ENCODE results near the gene RND3.

The RND3 gene

GRCh38 chr2:150491943-150492342, 4.5 kb upstream of the RND3 start:
- no peak for DNase-seq

DNA sequence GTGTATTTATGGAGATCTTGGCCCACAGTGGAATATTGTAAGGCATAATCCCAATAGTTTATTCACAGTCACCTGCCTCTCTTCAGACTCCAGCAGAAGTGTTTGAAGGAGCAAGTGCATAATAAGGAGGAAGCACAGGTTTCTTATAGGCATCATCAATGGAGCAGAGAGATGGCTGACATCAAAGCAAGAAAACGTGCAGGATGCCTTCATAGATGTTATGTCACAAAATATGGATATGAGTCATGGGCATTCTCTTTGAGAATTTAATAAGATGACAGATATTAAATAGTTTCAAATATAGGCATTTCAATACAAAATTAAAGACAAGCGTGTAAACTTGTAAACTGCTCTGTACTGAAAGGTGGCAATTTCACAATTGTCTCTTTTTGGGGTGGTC, 4.0 kb upstream of the RND3 start:
- DNase-seq: no peak

DNA sequence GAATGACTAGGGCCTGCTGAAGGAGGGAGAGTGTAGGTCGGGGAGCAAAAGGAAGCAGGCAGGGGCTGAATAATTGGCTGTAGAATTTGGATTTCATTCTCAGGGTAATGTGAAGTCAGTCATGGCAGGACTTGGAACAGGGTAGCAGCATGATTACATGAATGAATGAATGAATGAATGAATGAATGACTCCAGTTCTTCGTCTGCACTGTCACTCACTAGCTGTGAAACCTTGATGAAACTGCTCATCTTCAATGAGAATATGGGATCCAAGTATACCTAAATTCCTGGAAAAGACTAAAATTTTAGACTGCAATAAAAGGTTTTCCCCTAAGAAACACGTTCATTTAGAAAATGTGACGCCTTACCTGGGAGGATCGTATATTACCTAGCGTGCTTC, 3.0 kb upstream of the RND3 start:
- no peak for DNase-seq

- DNase-seq: peak; percentile 33
These were observed 655 bp downstream of the RND3 start for GRCh38 chr2:150486539-150487484.

DNA sequence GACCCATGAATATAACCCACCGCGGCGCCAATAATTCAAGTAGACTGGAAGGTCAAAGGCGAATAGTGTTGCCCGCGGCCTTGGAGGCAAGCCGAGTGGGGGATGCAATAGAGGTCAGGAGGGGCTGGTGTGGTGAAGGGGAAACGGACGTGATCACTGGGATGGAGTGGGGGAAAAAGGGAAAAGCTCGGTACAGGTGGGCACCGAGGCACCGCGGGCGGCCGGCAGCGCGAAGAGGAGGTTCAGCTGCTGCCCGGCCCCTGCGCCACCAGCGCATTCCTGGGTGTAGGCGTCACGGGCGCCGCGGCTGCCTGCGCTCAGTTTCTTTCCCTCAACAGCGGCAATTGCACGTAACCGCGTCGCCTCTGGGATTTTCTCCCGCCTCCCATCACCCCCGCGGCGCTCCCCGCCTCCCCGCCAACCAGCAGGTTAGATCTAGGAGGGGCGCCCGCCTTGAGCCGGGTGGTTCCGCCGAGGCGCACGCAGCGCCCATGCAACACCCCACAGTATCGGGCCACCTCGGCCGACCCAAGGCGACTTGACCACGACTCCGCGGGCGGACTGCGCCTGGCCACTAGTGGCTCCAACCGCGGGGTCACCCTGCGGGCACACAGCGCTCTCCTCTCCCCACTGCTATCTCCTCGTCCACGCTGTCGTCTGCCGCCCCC, 1.5 kb downstream of the RND3 start:
- peak; percentile 38 for DNase-seq

GRCh38 chr2:150485114-150485870, 2.2 kb downstream of the RND3 start:
- DNase-seq: peak; percentile 84

DNA sequence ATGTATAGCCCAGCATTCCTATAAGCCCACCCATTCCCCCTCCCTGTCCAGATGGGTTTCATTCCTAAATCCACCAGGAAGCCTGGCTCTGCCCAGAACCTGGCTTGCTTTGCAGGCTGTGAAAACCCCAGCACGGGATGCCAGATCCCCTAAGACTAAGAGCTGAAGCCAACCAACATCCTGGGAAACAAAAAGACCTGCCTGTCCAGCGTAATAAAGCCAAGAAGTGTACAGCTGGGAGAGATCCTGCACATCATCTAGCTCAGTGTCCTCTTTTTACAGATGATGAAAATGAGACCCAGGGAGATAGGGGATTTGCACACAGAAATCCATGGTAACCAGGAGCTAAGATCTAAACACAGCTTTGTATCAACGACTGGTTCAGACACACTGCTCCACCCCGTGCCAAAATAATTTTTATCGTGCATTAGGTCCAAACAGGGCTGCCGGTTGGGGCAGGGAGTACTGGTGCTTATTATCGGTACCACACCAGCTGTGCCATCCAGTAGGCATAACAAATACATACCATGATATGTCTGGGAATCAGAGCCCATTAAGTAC, 2.9 kb downstream of the RND3 start:
- DNase-seq: no peak

DNA sequence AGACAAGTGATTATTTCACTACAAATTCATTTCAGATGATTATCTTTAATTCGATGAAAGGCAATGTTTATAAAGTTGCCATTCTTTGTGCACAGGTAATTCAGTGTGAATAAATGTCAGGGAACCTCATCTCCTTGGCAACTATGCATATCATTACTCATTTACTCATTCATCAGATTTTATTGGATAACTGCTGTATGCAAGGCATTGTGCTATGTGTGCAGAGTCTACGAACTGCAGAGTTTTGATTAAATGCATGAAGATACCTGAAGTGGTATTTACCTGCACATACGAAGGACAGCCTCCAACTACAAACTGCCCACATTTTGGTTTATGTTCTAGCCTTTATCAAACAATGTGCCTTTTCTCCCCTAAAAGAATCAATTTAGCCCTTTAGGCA, 3.5 kb downstream of the RND3 start:
- DNase-seq: no peak

- no peak for DNase-seq
These were observed 3.9 kb downstream of the RND3 start for GRCh38 chr2:150483532-150483931.

DNA sequence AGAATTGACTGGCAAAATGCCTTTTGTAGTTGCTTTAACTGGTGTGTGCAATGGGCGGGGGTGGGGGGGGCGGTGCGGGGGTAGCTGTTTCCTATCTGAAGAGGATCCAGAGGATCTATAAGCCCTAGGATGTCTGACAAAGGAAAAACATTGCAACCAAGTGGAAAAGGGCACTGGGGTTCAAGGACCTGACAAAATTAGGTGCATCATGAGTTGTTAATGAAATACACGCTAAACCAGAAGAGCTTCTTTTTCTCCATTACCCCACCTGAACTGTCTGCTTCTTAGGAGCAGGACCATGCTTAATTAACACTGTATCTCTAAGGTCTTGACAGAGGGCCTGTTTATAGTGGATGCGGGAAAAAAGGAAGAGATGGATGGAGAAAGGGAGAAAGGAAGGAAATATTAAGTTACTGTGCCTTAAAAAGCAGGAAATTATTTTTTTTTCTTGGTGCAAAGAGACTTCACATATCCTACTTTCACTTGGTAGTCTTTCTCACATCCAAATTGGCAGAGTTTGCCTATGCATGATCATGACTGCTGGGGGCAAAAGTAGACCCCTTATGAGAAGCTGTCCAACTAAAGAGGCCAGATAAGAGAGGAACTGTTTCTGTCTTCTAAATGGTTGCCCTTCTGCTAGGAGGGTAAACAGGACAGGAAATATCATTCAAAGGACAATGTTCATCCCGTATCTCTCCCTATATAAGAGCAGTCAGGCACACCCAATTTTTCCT, 4.6 kb downstream of the RND3 start:
- DNase-seq: no peak

GRCh38 chr2:150482111-150482510, 5.4 kb downstream of the RND3 start:
- DNase-seq: no peak

DNA sequence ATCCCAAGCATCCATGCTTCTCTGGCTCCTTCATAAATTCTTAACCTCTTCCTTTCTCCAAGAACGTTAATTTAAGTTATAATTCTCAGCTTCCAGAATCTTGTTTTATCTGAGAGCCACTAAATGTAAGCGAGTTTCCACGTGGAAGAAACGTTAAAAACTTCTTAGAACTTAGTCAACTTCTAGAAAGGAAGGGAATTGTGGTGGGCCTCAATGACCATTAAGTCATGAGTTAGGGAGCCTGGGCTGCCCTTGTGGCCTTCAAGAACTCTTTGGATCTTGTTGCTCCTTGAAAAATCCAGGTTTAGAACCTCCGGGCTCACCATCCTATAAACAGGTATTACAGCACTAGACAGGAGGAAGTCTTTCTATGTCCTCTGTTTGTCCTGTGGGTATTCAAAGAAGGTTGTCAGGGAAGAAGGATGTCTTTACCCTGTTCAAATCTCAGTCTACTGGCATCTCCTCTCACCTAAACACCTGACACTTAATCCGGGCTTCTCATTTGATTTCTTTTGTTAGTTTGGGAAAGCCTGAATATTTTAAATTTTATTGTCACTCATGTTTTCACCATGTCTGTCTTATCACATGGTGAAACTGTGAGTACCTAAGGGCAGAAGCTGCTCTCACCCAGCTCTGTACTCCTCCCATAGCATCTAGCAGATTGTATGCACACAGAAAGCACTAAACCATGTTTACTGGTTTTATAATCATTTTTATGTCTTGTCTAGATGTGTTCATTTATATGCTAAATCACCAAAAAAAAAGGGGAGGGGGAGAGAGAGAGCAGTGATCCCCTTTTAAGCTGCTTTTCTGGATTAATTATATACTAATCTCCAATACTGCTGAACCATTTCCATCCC, 6.3 kb downstream of the RND3 start:
- DNase-seq: no peak

DNA sequence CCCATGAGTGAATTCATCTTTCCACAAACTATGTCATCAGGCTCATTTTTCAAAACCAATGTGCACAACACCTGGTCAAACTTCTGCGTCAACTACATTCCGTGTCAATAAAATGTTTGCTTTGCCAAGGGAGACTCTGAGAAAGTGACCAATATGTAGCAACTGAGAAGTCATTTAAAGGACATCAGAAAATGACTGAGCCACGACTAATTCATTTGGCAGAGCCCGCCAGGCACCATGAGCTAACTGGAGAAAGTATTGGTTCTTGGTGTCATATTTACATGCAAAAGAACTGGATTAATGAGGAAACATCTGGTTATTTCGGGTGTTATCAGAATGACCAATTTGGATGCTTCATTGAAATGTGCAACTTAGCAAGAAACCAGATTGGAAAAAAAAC, 7.2 kb downstream of the RND3 start:
- DNase-seq: no peak

GRCh38 chr2:150479075-150479915, 8.2 kb downstream of the RND3 start:
- no peak for DNase-seq

DNA sequence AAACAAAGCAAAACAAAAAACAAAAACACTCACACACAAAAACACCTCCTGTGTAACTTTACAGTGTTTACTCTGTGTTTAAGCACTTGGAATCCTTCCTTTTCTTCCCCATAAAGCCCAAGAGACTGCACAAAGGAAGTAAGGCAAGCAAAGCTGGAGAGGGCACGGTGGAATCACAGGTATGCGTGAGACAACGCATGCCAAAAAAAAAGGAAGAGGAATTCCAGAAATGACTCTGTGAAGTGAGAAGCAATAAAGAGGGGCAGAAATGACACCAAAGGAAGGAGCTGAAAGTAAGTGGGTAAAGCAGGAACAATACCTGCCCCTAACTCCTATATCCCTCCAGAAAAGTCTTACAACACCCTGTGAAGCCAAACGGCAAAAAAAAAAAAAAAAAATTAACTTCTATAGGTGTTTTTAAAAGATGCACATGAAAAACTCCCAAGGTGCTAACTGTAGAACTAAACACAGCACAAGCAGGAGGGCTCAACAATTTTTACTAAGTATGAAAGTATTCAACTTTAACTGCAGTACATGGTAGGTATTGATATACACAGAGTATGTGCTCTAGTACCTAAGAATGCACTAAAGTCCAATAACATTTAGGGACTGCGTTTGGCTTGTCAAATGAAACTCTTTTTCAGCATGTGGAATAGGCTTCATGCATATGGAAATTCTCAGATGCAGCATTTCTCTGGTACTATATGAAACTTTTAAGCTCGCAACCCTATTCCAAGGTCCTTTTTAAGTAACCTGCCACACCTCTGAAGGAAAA, 9.1 kb downstream of the RND3 start:
- no peak for DNase-seq

DNA sequence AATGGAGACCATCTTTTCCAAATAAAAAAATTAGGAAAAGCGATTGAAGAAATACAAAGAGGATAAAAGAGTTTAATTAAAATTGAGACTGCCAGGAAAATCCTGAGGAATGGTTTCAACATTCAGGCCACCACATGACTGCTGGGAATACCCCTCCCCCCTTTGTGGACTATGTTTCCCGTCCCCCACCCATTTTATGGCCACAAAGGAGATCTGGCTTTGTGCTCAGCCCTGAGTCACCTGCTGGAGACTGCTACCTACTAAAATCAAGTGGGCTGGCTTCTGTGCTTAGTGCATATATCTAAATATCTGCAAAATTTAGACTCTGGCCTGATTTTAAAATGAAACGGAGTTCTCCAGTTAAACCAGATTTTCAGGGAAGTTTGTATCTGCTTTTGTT, 10.1 kb downstream of the RND3 start:
- DNase-seq: no peak

DNA sequence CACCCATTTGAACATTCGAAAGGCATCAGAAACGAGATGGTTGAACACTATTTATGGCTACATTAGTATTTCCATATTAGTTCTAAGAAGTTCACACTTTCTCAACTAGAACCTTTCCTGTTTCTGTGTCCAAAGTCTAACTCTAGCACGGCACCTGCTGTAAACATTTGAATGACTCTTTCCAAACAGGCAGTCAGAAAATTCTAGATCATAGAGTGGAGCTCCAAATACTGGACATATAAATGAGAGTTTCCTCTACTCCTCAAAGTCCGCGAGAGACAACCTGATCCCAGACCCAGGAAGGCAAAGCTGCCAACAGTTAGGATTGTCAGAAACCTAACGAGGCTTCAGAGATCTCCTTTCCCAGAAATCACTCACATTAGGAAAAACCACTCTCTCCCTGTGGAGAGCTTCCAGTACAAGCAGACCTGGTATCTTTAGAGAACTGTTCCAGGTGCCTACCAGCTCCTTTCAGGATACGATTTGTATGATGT, 10.6 kb downstream of the RND3 start:
- no peak for DNase-seq

DNA sequence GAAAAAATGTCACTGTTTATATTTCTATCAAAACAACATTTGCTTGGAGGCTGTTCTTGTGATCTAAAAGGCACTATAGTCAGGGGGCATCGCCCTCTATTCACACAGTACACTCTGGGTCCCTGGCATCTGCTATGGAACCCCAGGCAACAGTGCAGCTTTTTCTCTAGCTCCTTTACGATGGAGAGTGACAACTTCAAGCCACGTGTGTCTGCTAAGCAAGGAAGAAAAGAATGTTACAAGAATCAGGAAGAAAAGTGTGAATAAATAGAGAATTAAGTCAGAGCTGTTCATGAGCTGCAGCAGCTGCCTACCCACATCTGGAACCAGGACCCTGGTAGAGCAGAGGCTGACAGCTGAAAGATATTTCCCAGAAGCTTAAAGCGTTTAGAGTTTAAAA, 11.2 kb downstream of the RND3 start:
- no peak for DNase-seq

GRCh38 chr2:150475479-150476250, 11.8 kb downstream of the RND3 start:
- DNase-seq: no peak

Measured in NCI-H1694 (cell line).